CD4-positive, alpha-beta T cell treated with Interferon alpha-2 for 1 hour (primary cell): ENCODE data around the gene PHF1.

Experiments used
- DNase-seq, 2 donors: peaks; one replicate each; pipeline ENCODE4 v3.0.0-alpha.2; 2020 to 2022

Gene PHF1

DNA sequence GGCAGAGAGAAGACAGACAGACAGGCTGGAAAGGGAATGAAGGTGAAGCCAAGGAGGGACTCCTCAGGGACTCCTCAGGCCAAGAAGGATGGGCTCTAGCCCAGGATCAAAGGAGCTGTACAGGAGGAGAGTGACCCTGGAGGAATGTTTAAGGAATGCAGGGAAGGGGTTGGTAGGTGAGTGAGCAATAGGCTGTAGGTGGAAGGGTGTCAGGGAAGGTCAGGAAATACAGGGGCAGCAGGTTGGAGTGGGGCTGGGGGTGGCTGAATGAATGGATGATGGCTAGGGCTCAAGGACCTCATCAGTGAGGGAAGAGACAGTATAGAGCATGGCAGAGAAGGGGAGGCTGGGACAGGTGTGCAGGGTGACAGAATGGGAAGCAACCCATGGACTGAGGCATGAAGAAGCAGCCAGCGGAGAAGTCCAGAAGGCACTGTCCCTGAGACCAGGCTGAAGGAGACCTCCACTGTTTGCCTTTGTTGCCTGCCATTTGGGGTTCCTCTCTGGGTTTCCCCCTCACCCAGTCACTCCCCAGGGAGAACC, 22.3 kb downstream of the PHF1 start:
- no peak for DNase-seq

DNA sequence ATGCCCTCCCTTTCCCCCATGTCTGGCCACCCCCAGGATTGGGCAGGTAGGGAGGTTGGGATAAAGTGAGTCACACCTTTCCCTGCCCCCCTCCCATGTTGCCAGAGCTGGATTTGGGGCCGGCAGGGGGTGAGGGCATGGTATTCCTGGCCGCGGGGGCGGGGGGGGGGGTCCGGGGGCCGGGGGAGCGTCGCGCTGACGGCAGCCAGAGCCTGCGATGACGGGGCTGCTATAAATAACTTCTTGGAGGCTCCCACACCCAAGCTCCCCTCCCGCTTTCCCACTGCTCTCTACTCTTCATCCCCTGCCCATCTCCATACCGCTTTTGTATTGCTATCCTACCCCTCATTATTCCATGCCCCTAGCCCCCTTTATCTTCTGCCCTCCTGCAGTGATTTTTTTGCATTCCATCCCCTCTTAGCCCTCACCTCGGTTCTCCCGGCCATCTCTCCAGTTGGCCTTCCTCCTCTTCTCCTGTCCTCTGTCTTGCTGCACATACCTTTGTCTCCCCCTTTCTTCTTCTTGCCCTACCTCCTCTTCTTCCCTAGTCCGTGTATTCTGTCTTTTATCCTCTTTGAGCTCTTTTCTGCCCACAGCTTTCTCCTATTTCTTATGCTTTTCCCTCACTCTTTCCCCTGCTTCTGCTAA, 22.9 kb downstream of the PHF1 start:
- DNase-seq: no peak

GRCh38 chr6:33434961-33435360, 24.1 kb downstream of the PHF1 start:
- DNase-seq: no peak

GRCh38 chr6:33437666-33438065, 26.9 kb downstream of the PHF1 start:
- no peak for DNase-seq

DNA sequence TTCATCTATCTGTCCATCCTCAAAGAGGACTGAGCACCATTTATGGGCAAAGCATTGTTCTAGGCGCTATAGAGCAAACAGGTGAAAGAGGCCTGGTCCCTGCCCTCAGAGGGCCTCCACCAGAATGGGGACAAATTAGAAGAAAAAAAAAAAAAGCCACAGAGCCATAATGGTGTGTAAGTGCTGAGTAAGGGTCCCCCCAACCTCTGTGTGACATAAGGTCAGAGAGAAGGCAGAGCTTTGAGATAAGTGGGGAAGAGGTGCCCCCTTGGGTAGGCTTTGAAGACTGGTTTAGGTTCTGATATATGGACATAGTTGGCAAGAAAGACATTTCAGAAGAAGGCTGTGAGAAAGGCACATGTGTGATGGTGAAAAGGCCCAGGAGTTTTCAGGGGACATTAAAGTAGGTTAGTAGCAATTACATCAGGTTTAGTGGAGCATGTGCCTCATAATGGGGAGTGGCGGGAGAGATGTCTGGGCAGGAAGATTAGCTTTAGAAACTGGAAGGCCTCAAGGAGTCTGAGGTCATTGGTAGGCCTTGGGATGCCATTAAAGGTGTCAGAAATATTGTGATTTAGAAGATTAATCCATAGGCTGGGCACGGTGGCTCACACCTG, 28.3 kb downstream of the PHF1 start:
- no peak for DNase-seq

DNA sequence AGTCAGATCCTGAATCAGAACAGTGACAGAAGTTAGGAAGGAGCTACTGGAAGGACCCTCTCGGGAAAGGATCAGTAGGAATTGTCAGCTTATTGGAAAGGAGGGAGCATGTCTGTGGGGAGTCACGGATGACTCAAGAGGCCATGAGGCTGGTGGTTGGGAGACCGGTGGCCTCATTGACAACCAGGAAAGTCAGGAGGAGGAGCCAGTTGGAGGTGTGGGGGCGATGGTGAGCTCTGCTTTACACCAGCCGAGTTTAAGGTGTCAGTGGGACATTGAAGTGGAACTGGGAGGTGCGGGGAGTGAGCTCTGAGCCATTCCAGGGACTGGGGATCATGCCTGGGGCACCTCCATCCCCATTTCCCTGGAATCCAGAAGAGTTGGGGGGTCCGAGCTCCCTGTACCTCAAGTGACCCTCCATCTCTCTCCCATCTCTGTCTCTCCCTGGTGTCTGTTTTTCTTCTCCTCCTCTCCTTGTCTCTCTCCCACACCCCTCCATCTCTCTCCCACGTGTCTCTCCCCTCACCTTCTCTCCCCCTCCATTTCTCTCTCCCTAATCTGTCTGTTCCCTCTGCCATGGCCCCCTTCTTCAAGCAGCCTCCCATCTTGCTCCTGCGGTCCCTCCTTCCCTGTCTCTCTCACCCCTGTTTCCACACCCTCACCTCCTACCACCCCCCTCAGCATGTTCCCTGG, 29.3 kb downstream of the PHF1 start:
- DNase-seq: no peak

- DNase-seq: no peak
Observed at GRCh38 chr6:33440649-33441309, 30.0 kb downstream of the PHF1 start.

DNA sequence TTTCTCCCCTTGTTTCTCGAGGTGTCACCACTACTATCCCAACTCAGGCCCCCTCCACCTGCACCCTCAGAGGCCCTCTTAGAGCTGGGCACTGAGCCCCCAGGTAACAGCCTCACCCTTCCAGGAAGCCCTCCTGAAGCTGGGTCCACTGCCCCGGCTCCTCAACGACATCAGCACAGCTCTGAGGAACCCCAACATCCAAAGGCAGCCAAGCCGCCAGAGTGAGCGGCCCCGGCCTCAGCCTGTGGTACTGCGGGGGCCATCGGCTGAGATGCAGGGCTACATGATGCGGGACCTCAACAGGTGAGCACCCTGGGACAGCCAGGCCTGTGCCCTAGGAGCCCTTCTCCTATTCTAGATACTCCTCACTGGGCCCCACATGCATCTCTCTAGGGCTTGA, 30.6 kb downstream of the PHF1 start:
- no peak for DNase-seq

DNA sequence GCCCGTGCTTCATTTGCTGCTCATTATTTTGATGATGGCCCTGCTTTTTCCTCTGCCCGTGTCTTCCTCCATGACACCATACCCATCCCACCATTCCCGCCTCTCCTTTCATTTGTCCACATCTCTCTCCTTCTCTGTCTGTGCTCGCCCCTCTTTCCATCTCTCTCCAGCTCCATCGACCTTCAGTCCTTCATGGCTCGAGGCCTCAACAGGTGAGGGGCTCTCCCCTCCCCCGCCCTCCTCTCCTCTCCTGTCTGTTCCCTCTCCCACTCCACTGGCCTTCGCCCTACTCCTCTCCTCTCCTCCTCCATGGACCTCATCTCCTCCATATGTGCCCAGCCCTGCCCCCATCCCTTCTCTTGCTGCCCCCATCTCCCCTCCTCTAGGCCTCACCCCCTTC, 31.5 kb downstream of the PHF1 start:
- no peak for DNase-seq

GRCh38 chr6:33443025-33443424, 32.2 kb downstream of the PHF1 start:
- no peak for DNase-seq

GRCh38 chr6:33443619-33444504, 33.0 kb downstream of the PHF1 start:
- DNase-seq: no peak

DNA sequence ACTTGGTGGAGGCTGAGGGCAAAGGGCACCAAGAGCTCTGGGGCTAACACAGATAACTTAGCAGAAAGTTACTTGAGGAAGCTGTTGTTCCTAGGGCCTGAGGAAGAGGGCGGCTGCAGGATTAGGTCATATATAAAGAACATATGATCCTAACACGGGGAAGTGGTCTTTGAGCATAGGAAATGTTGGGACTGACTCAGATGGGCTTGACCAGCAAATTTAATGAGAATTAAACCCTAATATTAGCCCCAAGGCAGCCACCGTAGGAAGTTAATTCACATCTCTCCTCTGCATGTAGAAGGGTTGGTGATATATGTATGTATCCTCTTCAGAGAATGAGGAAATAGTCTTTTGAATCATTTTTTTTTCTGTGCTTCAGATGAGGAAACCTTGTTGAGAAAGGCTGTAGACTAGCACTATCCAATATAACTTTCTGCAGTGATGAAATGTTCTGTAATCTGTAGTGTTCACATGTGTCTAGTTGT, 34.3 kb downstream of the PHF1 start:
- DNase-seq: no peak

GRCh38 chr6:33446356-33446755, 35.5 kb downstream of the PHF1 start:
- no peak for DNase-seq

- no peak for DNase-seq
Observed at GRCh38 chr6:33450434-33450833, 39.6 kb downstream of the PHF1 start.

DNA sequence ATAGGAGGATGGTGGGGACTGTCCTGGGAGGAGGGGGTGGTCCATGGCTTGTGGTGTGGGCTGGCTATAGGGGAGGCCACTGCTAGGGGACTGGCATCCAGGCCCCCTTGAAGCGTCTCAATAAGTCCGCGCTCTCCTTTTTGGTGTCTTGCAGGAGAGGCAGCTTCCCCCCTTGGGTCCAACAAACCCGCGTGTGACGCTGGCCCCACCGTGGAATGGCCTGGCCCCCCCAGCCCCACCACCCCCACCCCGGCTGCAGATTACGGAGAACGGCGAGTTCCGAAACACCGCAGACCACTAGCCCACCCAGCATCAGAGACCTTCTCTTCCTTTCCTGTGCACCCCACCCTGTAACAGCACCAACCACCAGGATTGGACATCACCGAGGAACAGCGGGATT, 40.8 kb downstream of the PHF1 start:
- DNase-seq: no peak

DNA sequence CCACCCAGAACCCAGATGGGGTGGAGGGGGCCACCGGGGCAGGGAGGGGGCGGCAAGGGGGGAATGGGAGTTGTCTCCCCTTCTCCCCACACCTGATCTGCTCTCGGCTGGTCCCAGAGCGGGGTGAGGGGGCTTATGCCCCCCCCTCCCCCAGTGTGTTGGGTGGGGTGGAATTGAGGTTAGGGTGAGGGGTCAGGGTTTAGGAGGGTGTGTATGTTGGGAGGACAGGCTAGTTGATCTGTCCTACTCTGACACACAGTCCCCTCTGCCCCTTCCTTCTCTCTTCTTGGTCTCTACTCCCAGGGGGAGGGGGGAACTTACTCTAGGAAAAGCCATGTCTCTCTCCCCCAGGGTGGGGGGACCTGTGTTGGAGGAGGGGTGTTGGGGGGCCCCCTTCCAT, 41.7 kb downstream of the PHF1 start:
- DNase-seq: no peak

DNA sequence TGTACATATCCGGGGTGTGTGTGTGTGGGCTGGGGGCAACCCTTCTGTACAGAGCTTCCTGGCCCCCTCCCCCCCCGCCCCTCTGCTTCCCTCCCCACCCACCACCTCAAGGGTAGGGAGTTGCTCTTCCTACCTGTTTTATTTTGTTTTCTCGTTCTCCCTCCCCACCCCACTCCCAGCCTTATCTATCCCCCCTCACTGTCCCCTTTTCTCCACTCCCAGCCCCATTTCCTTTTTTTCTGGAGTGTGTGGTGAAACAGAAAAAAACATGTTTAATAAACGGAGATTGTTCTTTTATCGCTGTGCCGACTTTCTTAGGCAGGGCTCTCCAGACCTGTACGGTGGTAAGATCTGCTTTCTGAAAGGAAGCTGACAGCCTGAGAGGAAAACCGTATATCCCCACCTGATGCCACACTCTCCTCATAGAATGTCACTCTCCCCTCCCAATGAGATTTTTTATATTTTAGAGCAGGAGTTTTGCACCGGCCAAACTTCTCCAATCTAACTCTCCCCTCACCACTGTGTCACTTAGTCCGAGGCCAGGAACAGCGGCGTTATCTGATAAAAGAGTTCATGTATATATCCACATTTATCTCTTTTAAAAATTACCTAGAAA, 42.7 kb downstream of the PHF1 start:
- DNase-seq: no peak

DNA sequence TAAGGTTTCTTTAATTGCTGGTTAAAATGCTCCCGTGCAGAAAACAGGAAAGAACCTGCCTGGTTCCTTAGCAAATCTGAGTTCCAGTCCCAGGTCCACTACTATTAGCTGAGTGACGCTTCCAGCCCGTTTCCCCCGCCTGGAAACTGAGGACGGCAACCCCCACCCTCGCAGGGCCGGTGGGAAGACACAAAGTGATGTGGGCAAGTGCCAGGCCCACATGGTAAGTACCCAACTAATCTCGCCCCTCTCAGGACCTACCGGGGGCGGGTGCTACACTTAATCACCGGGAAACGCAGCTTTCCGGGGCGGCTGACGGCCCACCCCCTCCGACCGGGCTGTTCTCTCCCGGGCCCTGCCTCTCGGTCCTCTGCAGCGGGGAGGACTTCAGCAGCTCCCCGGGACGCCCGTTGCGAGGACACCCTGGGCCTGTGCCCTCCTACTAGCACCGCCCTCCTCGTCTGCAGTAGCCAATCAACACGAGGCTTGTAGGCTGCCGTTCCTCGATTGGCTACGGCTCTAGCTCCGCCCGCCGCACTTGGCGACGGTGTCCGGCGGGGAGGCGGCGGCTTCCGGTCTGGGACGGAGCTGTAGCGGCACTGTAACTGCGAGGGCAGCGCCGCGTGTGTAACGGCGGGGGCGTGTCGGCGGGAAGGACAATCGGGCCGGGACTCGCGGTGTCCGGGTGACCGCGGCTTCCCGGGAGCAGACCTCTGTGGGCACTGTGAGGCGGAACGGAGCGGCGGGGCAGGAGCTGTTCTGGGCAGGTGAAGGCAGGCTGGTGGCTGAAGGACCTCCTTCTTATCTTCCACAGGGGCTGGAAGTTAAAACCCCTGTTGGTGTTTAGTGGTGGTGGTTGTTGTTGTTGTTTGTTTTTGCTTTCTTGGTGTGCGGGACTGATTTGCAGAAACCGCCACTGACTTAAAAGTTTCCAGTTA, 43.5 kb downstream of the PHF1 start, which contains the start of gene ZBTB9:
ZBTB9 (plus strand) TSS at position 568 of the 938 bp plus-strand sequence. CDS start 525 bp downstream, outside the sequence.
- DNase-seq: peak; percentile 95 to 97

DNA sequence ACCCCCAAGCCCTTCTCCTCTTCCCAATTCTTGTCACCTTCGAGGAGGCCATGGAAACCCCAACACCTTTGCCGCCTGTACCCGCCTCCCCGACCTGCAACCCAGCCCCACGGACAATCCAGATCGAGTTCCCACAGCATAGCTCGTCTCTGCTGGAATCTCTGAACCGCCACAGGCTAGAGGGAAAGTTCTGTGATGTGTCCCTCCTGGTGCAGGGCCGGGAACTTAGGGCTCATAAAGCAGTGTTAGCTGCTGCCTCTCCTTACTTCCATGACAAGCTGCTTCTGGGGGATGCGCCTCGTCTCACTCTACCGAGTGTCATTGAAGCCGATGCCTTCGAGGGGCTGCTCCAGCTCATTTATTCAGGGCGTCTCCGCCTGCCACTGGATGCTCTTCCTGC, 44.2 kb downstream of the PHF1 start:
- no peak for DNase-seq

- no peak for DNase-seq
Observed at GRCh38 chr6:33456156-33456555, 45.3 kb downstream of the PHF1 start.

DNA sequence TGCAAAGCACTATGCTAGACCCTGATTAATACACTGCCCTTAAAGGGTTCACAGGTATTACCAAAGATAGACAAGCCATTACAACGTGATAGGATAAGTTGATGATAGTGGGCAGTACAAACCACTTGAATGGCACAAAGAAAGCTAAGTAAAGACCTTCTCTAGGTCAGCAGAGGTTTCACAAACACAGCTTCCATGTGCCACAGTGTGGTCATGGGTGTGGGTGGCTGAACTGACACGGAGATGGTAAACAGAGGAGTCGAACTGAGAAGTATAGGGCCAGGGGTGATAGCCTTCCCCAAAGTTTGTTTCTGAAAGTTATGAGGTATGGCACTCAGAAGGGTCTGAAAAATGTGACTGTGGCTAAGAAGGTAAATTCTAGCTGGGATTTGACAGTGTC, 47.9 kb downstream of the PHF1 start:
- DNase-seq: no peak
